ENCODE measurements around the gene RBPJ.

- TF ChIP-seq ZNF384 (IDR thresholded peaks at IDR 0.05) (no peak), SP1 (IDR thresholded peaks at IDR 0.05) (no peak), SUZ12 (IDR thresholded peaks at IDR 0.05) (no peak), FOXM1 (IDR thresholded peaks at IDR 0.05; ENCODE audit: borderline replicate concordance) (no peak), NFRKB (IDR thresholded peaks at IDR 0.05) (no peak), LEF1 (IDR thresholded peaks at IDR 0.05; ENCODE audit: borderline replicate concordance) (no peak), BHLHE40 (IDR thresholded peaks at IDR 0.05; ENCODE audit: borderline replicate concordance) (no peak), ARNT (IDR thresholded peaks at IDR 0.05) (no peak)
Measured at GRCh38 chr4:26346203-26346620, 25.4 kb downstream of the RBPJ start.
